IMR-90 (cell line): ENCODE measurements around the gene MDFI. TPM values are rescaled to one million over a fixed set of nuclear protein-coding genes. Genes with fewer than 3 reads are reported as not detected.

Experiments
- ATAC-seq: fragments of 200-7000 bp; cut with Tn5 transposase; 2 replicates; pipeline ENCODE4 v1.9.1; 2020; ENCODE audit warnings: low read depth, mild to moderate bottlenecking, moderate library complexity
- BruUV-seq: library from RNA; stranded (reverse); fragments of 400-500 nt; replicated peaks from 2 replicates; lab custom pipeline; 2021; lab: Mats Ljungman, UMichigan
- CTCF ChIA-PET: fragments of 300-600 bp; formaldehyde crosslinking; extraction: SDS; loops from one replicate; lab custom pipeline; 2021; ENCODE audit warnings: antibody characterized with exemption; lab: Yijun Ruan, JAX
- POLR2A ChIA-PET: fragments of 300-600 bp; sonication (Branson Sonifier 250); formaldehyde crosslinking; loops from one replicate; lab custom pipeline; 2022; ENCODE audit warnings: antibody characterized with exemption; ENCODE audit not compliant: unreplicated experiment; lab: Charles Lee
- DNase-seq: peaks from one replicate; pipeline ENCODE4 v3.0.0; 2013
- H2AFZ ChIP-seq: replicated peaks from 2 replicates; pipeline ENCODE3; 2013; ENCODE audit warnings: low read length, mild to moderate bottlenecking; ENCODE audit not compliant: poor library complexity
- H2AK5ac ChIP-seq: 2 replicates; pipeline ENCODE4 v1.6.1; 2013; ENCODE audit warnings: low read depth, low read length, inconsistent platforms
- H2AK9ac ChIP-seq: replicated peaks from 2 replicates; pipeline ENCODE3; 2013; ENCODE audit warnings: mild to moderate bottlenecking, low read depth, low read length, moderate library complexity; ENCODE audit not compliant: poor library complexity
- H2BK120ac ChIP-seq: 2 replicates; pipeline ENCODE4 v1.6.1; 2013; ENCODE audit warnings: low read depth, low read length, inconsistent platforms
- H2BK15ac ChIP-seq: 3 replicates; pipeline ENCODE4 v1.6.1; 2013; ENCODE audit warnings: low read depth, low read length, inconsistent platforms
- H2BK20ac ChIP-seq: 2 replicates; pipeline ENCODE4 v1.6.1; 2013; ENCODE audit warnings: low read depth, mild to moderate bottlenecking, inconsistent platforms, low read length, moderate library complexity
- H2BK5ac ChIP-seq: 2 replicates; pipeline ENCODE4 v1.6.1; 2013; ENCODE audit warnings: mild to moderate bottlenecking, low read depth, low read length, inconsistent platforms; ENCODE audit not compliant: poor library complexity, severe bottlenecking
- H3K14ac ChIP-seq: replicated peaks from 2 replicates; pipeline ENCODE4 v1.6.1; 2013; ENCODE audit warnings: low read depth, low read length, inconsistent platforms
- H3K18ac ChIP-seq: 2 replicates; pipeline ENCODE4 v1.6.1; 2013; ENCODE audit warnings: low read depth, low read length, control low read depth
- H3K23ac ChIP-seq: 2 replicates; pipeline ENCODE4 v1.6.1; 2013; ENCODE audit warnings: low read depth, low read length, inconsistent platforms
- H3K27ac ChIP-seq: 2 replicates; pipeline ENCODE4 v1.5.1; 2013; ENCODE audit warnings: mild to moderate bottlenecking, control low read depth, low read length; ENCODE audit not compliant: insufficient read depth
- H3K27me3 ChIP-seq: 2 replicates; pipeline ENCODE4 v1.6.1; 2013; ENCODE audit warnings: low read length; ENCODE audit not compliant: control insufficient read depth, insufficient read depth
- H3K36me3 ChIP-seq: 2 replicates; pipeline ENCODE4 v1.6.1; 2013; ENCODE audit warnings: low read length, mixed read lengths; ENCODE audit not compliant: control insufficient read depth, insufficient read depth
- H3K4ac ChIP-seq: 2 replicates; pipeline ENCODE4 v1.6.1; 2013; ENCODE audit warnings: low read depth, low read length, inconsistent platforms
- H3K4me1 ChIP-seq: 2 replicates; pipeline ENCODE4 v1.6.1; 2013; ENCODE audit warnings: low read length, mixed read lengths; ENCODE audit not compliant: control insufficient read depth, insufficient read depth
- H3K4me2 ChIP-seq: 2 replicates; pipeline ENCODE4 v1.6.1; 2013; ENCODE audit warnings: low read depth, mild to moderate bottlenecking, control low read depth, low read length, moderate library complexity
- H3K4me3 ChIP-seq: 2 replicates; pipeline ENCODE4 v1.5.1; 2013; ENCODE audit warnings: low read depth, mild to moderate bottlenecking, control low read depth, low read length, moderate library complexity; ENCODE audit not compliant: insufficient read depth
- H3K56ac ChIP-seq: 2 replicates; pipeline ENCODE4 v1.6.1; 2013; ENCODE audit warnings: low read length, inconsistent platforms; ENCODE audit not compliant: insufficient read depth; ENCODE audit errors: extremely low read depth
- H3K79me1 ChIP-seq, 2 experiments: 2 replicates each; pipeline ENCODE4 v1.6.1; 2013; ENCODE audit warnings: low read length in 2 of 2, inconsistent platforms in 1 of 2, low read depth in 1 of 2
- H3K9ac ChIP-seq: 2 replicates; pipeline ENCODE4 v1.6.1; 2013; ENCODE audit warnings: low read depth, low read length, control low read depth
- H3K9me1 ChIP-seq: 2 replicates; pipeline ENCODE4 v1.6.1; 2013; ENCODE audit warnings: low read length, inconsistent platforms; ENCODE audit not compliant: insufficient read depth
- H3K9me3 ChIP-seq: 2 replicates; pipeline ENCODE4 v1.6.1; 2013; ENCODE audit warnings: low read length; ENCODE audit not compliant: control insufficient read depth, insufficient read depth
- H4K20me1 ChIP-seq: 2 replicates; pipeline ENCODE4 v1.6.1; 2013; ENCODE audit warnings: low read length, inconsistent platforms; ENCODE audit not compliant: insufficient read depth
- H4K5ac ChIP-seq: 2 replicates; pipeline ENCODE4 v1.6.1; 2013; ENCODE audit warnings: mild to moderate bottlenecking, low read depth, low read length, control low read depth
- H4K8ac ChIP-seq, 2 experiments: 2 replicates each; pipeline ENCODE4 v1.6.1; 2013; ENCODE audit warnings: low read depth in 2 of 2, low read length in 2 of 2, control low read depth in 1 of 2, inconsistent platforms in 1 of 2
- H4K91ac ChIP-seq: 2 replicates; pipeline ENCODE4 v1.6.1; 2013; ENCODE audit warnings: low read depth, low read length, inconsistent platforms; ENCODE audit not compliant: insufficient read depth
- BHLHE40 ChIP-seq: fragments of 150-350 bp; IDR thresholded peaks from 2 replicates; pipeline ENCODE4 v1.6.1; 2016; ENCODE audit warnings: mild to moderate bottlenecking, low read depth, low read length
- CEBPB ChIP-seq: IDR thresholded peaks from 2 replicates; pipeline ENCODE4 v1.6.1; 2012; ENCODE audit warnings: low read depth, low read length, improper control_type of control experiment
- CHD1 ChIP-seq: IDR thresholded peaks from 2 replicates; pipeline ENCODE4 v1.6.1; 2012; ENCODE audit warnings: low read depth, low read length, improper control_type of control experiment
- ELK1 ChIP-seq: fragments of 150-350 bp; IDR thresholded peaks from 2 replicates; pipeline ENCODE4 v1.6.1; 2016; ENCODE audit warnings: low read depth, mild to moderate bottlenecking, low read length, moderate library complexity, borderline replicate concordance
- MAZ ChIP-seq: IDR thresholded peaks from 2 replicates; pipeline ENCODE4 v1.6.1; 2012; ENCODE audit warnings: low read depth, mild to moderate bottlenecking, low read length, improper control_type of control experiment, moderate library complexity, borderline replicate concordance
- MXI1 ChIP-seq: IDR thresholded peaks from 2 replicates; pipeline ENCODE4 v1.6.1; 2012; ENCODE audit warnings: low read depth, mild to moderate bottlenecking, low read length, moderate library complexity, borderline replicate concordance
- RAD21 ChIP-seq: IDR thresholded peaks from 2 replicates; pipeline ENCODE4 v1.6.1; 2012; ENCODE audit warnings: low read length, improper control_type of control experiment
- RCOR1 ChIP-seq: IDR thresholded peaks from 2 replicates; pipeline ENCODE4 v1.6.1; 2012; ENCODE audit warnings: mild to moderate bottlenecking, low read length, improper control_type of control experiment; ENCODE audit not compliant: insufficient replicate concordance
- RFX5 ChIP-seq: IDR thresholded peaks from 2 replicates; pipeline ENCODE4 v1.8.0; 2012; ENCODE audit warnings: low read depth, mild to moderate bottlenecking, low read length, moderate library complexity
- SMC3 ChIP-seq: fragments of 150-350 bp; IDR thresholded peaks from 2 replicates; pipeline ENCODE4 v1.6.1; 2016; ENCODE audit warnings: low read depth, mild to moderate bottlenecking, antibody characterized with exemption, low read length, moderate library complexity
- WGBS, 2 experiments: methylation state at CpG; one replicate each; pipeline versions ENCODE4 v1.1.5 to v1.1.7; 2013; ENCODE audit warnings: missing lambda C conversion rate in 2 of 2; ENCODE audit not compliant: insufficient read length in 1 of 2; ENCODE audit errors: extremely low coverage in 2 of 2; 5-methylcytosine and 5-hydroxymethylcytosine counted together
- dilution Hi-C: fragments of 300-500 bp; cut with HindIII; formaldehyde crosslinking; loops from one replicate; pipeline ENCODE4 v1.14.3; 2018; ENCODE audit warnings: low sequenced_read_pairs; ENCODE audit not compliant: unreplicated experiment
- in situ Hi-C: fragments of 300-500 bp; cut with MboI; formaldehyde crosslinking; loops from 3 replicates; pipeline ENCODE4 v1.14.3; 2019; ENCODE audit warnings: low sequenced_read_pairs, inconsistent platforms, mixed read lengths
- intact Hi-C: fragments of 100-400 bp; cut with micrococcal nuclease; formaldehyde crosslinking; loops from 2 replicates; pipeline ENCODE4 v1.10.0; 2022
- polyA plus RNA-seq, 3 experiments: library from polyadenylated mRNA; depleted of rRNA; stranded (reverse); fragments of >200 nt; gene quantifications; 2 replicates each; pipeline ENCODE4 v1.2.3, GENCODE V29; 2012; ENCODE audit warnings: low replicate concordance in 1 of 3
- total RNA-seq: library from RNA; depleted of rRNA; stranded (reverse); fragments of >200 nt; gene quantifications from 2 replicates; pipeline ENCODE4 v1.2.3, GENCODE V29; 2012
- TF ChIP-seq, protein P1 (sequence below): conservative IDR thresholded peaks from 2 replicates; pipeline ENCODE4 v1.5.1; 2012; ENCODE audit warnings: mild to moderate bottlenecking, low read depth, low read length, improper control_type of control experiment

MDFI gene
- total and polyA plus RNA-seq, 2 of the 4 experiments (the other 2 are of a cell fraction): 0.18 to 0.29 TPM

DNA sequence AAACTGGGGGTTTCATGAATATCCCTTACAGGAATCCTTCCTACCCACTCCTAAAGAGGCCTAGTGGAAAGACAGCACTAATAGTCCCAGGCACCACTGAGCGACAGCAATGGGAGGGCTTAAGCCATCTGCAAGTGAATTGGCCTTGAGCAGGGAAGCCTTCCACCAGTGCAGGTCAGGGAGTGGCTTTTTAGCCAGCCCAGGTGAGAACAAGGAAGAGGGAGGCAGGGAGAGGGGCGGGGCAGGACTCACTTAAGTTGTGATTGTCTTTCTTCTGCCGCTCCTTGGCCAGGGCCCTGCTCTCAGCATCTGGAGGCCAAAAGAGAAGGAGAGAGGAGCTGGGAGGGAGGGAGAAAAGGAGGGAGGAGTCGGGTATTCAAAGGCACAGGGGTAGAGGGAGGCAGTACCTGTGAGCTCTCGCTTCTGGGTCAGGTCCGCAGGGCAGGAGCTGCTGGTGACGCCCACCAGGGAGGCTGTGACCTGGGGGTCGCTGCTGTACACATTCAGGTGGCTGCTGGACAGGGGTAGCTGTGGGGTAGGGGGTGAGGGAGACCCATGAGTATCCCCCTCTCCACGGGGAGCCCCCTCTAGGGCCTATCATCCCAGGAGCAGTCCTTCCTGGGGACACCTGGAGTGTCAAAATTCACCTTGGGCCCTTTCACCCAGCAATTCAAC is 49.4 kb downstream of the MDFI start (continued):
- no peak for TF ChIP-seq RCOR1
- no peak for TF ChIP-seq RAD21
- no peak for TF ChIP-seq RFX5
- TF ChIP-seq CEBPB: no peak
- no peak for TF ChIP-seq MXI1

DNA sequence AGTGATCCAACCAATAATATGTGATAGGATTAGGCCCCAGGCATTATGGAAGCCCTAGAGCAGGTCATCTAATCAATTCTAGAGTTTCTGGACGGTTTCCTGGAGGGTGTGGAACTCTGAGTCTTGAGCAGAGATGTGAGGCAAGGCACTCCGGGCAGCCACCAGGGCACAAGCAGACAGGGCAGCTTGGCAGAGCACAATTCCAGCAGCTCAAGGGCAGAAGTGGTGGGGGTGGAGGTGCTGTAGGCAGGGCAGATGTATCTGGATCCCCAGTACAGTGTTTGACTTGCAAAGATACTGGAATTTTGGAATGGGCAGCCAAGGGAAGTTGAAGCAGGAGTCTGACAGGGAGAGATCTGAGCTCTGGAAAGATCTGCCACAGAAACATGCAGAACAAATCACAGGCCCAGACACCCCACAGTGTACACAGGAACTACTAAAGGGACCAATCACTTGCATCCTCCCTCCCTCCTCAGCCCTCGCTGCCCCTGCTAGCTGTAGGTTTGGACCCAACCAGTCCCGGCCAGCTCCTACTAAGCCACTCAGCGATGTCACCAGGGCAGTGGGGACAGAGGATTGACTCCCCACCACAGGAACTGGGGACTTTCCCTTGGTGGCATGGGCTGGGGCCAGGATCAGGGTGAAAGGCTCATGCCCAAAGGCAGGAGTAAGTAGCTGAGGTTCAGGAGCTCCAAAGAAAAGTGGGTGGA is 50.1 kb downstream of the MDFI start:
- no peak overlapping the region for H3K18ac ChIP-seq
- H3K9ac ChIP-seq: no peak overlapping the region
- peak overlapping the region; percentile 85 for H2AK9ac ChIP-seq
- no peak overlapping the region for H4K91ac ChIP-seq
- H3K27me3 ChIP-seq: no peaks in the 10 kb centered on the region
- H3K4ac ChIP-seq: no peak overlapping the region
- no peak overlapping the region for H3K23ac ChIP-seq
- BruUV-seq: no TSS peak
- no peaks in the 10 kb centered on the region for H3K9me3 ChIP-seq
- H3K4me2 ChIP-seq: no peak overlapping the region
- no peak overlapping the region for H3K27ac ChIP-seq
- DNase-seq: no peak
- H2BK5ac ChIP-seq: no peak overlapping the region
- H2BK20ac ChIP-seq: no peak overlapping the region
- WGBS, 2 experiments: 60% methylated on average over 1 of the region's 5 CpGs; no CpG with 5 or more reads in 1 of the 2 experiments
- no peak overlapping the region for H2AFZ ChIP-seq
- dilution Hi-C loops (no loop called here), in situ Hi-C loops (no loop called here), intact Hi-C loops (no loop called here)
- no peak overlapping the region for H3K56ac ChIP-seq
- H2BK15ac ChIP-seq: no peak overlapping the region
- no peaks in the 10 kb centered on the region for H4K20me1 ChIP-seq
- H3K36me3 ChIP-seq: no peaks in the 10 kb centered on the region
- no peak overlapping the region for H2AK5ac ChIP-seq
- peaks cover 5% of the 10 kb centered on the region; the same call in 1 of the 2 replicates for H3K4me1 ChIP-seq
- no peak overlapping the region for H2BK120ac ChIP-seq
- no peak overlapping the region for H4K5ac ChIP-seq
- ATAC-seq: peak; percentile 13; the same call in 1 of the 2 replicates
- H3K9me1 ChIP-seq: 0 out of 2 replicates have a peak, but pooled peaks cover 2% of the 10 kb centered on the region
- no peak overlapping the region for H4K8ac ChIP-seq
- no peak overlapping the region; the same call in 1 of the 2 replicates for H3K14ac ChIP-seq
- ChIA-PET CTCF (interaction anchor here (1.2 to 1.6 kb wide), 2 partner anchors 31 to 107 kb away, joined by 3 to 5 read pairs; no protein-coding TSS in a partner anchor), POLR2A (no interaction called here)
- TF ChIP-seq ELK1 (no peak), CHD1 (no peak), MAZ (no peak), RCOR1 (no peak), SMC3 (no peak), BHLHE40 (no peak)
- TF ChIP-seq, protein P1, sequence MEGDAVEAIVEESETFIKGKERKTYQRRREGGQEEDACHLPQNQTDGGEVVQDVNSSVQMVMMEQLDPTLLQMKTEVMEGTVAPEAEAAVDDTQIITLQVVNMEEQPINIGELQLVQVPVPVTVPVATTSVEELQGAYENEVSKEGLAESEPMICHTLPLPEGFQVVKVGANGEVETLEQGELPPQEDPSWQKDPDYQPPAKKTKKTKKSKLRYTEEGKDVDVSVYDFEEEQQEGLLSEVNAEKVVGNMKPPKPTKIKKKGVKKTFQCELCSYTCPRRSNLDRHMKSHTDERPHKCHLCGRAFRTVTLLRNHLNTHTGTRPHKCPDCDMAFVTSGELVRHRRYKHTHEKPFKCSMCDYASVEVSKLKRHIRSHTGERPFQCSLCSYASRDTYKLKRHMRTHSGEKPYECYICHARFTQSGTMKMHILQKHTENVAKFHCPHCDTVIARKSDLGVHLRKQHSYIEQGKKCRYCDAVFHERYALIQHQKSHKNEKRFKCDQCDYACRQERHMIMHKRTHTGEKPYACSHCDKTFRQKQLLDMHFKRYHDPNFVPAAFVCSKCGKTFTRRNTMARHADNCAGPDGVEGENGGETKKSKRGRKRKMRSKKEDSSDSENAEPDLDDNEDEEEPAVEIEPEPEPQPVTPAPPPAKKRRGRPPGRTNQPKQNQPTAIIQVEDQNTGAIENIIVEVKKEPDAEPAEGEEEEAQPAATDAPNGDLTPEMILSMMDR: no peak
- H3K79me1 ChIP-seq: no peaks in the 10 kb centered on the region
- H3K4me3 ChIP-seq: no peak overlapping the region
